ENCODE measurements around the gene C2orf42.
"Not testable (repeated sequence)": the region's sequence is repeated elsewhere in the genome, so short reads cannot be mapped to it uniquely, and the experiment has no call there.

C2orf42 gene

GRCh38 chr2:70190418-70191243, at the start of gene C2orf42:
TSS of gene C2orf42 (minus strand) at chr2:70191019. CDS start at chr2:70181985, 9,034 bp downstream.
- peak; percentile 84 for DNase-seq

GRCh38 chr2:70240599-70240998, 49.8 kb upstream of the C2orf42 start:
- no peak for DNase-seq

GRCh38 chr2:70233926-70234325, 43.1 kb upstream of the C2orf42 start:
- DNase-seq = no peak

- no peak for DNase-seq
These were observed 36.0 kb upstream of the C2orf42 start for GRCh38 chr2:70226781-70227180.

GRCh38 chr2:70223305-70223704, 32.5 kb upstream of the C2orf42 start:
- not testable (repeated sequence) for DNase-seq

GRCh38 chr2:70214953-70215549, 24.2 kb upstream of the C2orf42 start:
- no peak for DNase-seq

GRCh38 chr2:70214365-70214764, 23.5 kb upstream of the C2orf42 start:
- no peak for DNase-seq

- no peak for DNase-seq
These were observed 21.6 kb upstream of the C2orf42 start for GRCh38 chr2:70212298-70212932.

GRCh38 chr2:70211595-70211994, 20.8 kb upstream of the C2orf42 start:
- no peak for DNase-seq

GRCh38 chr2:70204452-70204851, 13.6 kb upstream of the C2orf42 start:
- no peak for DNase-seq

- no peak for DNase-seq
These were observed 12.3 kb upstream of the C2orf42 start for GRCh38 chr2:70203086-70203485.

- no peak for DNase-seq
These were observed 11.5 kb upstream of the C2orf42 start for GRCh38 chr2:70202236-70202806.

- DNase-seq = no peak
These were observed 11.0 kb upstream of the C2orf42 start for GRCh38 chr2:70201831-70202230.

- no peak for DNase-seq
These were observed 10.5 kb upstream of the C2orf42 start for GRCh38 chr2:70201225-70201768.

- DNase-seq = no peak
These were observed 8.6 kb upstream of the C2orf42 start for GRCh38 chr2:70199320-70199864.

GRCh38 chr2:70192516-70192915, 1.7 kb upstream of the C2orf42 start:
- no peak for DNase-seq

GRCh38 chr2:70191244-70191735, 471 bp upstream of the C2orf42 start:
- DNase-seq = no peak

- DNase-seq = no peak
These were observed 2.4 kb downstream of the C2orf42 start for GRCh38 chr2:70188460-70188859.

- not testable (repeated sequence) for DNase-seq
These were observed 3.6 kb downstream of the C2orf42 start for GRCh38 chr2:70187170-70187569.

GRCh38 chr2:70182689-70183088, 8.1 kb downstream of the C2orf42 start:
- no peak for DNase-seq

GRCh38 chr2:70181363-70181956, 9.4 kb downstream of the C2orf42 start:
- no peak for DNase-seq

GRCh38 chr2:70173520-70173919, 17.3 kb downstream of the C2orf42 start:
- DNase-seq = no peak
